Panc1 (cell line): ENCODE results near the gene AFF2. TPM values are rescaled to one million over a fixed set of nuclear protein-coding genes. Genes with fewer than 3 reads are reported as not detected.

ENCODE experiments used
- ATAC-seq: fragments of 200-7000 bp; cut with Tn5 transposase; 2 replicates; pipeline ENCODE4 v1.9.1; 2020; ENCODE audit warnings: mild to moderate bottlenecking, moderate library complexity
- BruUV-seq: library from RNA; stranded (reverse); fragments of 400-500 nt; replicated peaks from 2 replicates; lab custom pipeline; 2021; lab: Mats Ljungman, UMichigan
- CTCF ChIA-PET: fragments of 300-600 bp; sonication (Branson Sonifier 250); formaldehyde crosslinking; loops from one replicate; lab custom pipeline; 2022; ENCODE audit warnings: antibody characterized with exemption; lab: Charles Lee
- POLR2A ChIA-PET: fragments of 300-600 bp; sonication (Branson Sonifier 250); formaldehyde crosslinking; loops from one replicate; lab custom pipeline; 2022; ENCODE audit warnings: antibody characterized with exemption; lab: Charles Lee
- DNase-seq: peaks from one replicate; pipeline ENCODE4 v3.0.0-alpha.2; 2010; ENCODE audit warnings: low read depth, low spot score
- H3K27ac ChIP-seq: 2 replicates; pipeline ENCODE4 v1.5.1; 2011; ENCODE audit warnings: mild to moderate bottlenecking, low read length, inconsistent platforms
- H3K27me3 ChIP-seq: fragments of 200-500 bp; sonication (Bioruptor generic); 2 replicates; pipeline ENCODE4 v1.6.0; 2014; ENCODE audit warnings: low read length, inconsistent platforms; ENCODE audit not compliant: control insufficient read depth, insufficient read depth
- H3K36me3 ChIP-seq: fragments of 200-500 bp; sonication (Bioruptor generic); 2 replicates; pipeline ENCODE4 v1.5.1; 2014; ENCODE audit warnings: inconsistent platforms, mild to moderate bottlenecking, low read length, moderate library complexity; ENCODE audit not compliant: control insufficient read depth, insufficient read depth
- H3K4me1 ChIP-seq: 2 replicates; pipeline ENCODE4 v1.5.1; 2011; ENCODE audit warnings: inconsistent platforms, mild to moderate bottlenecking, low read length, moderate library complexity; ENCODE audit not compliant: control insufficient read depth, insufficient read depth
- H3K4me3 ChIP-seq, 2 experiments: 2 replicates each; pipeline ENCODE4 v1.5.1; 2011 to 2012; ENCODE audit warnings: low read depth in 2 of 2, low read length in 2 of 2, mild to moderate bottlenecking in 2 of 2, inconsistent platforms in 1 of 2, moderate library complexity in 1 of 2
- H3K9me3 ChIP-seq: fragments of 200-500 bp; sonication (Bioruptor generic); 2 replicates; pipeline ENCODE4 v1.5.1; 2014; ENCODE audit warnings: low read depth, mild to moderate bottlenecking, inconsistent platforms, low read length, moderate library complexity; ENCODE audit not compliant: control insufficient read depth, insufficient read depth
- CTCF ChIP-seq: fragments of 450-650 bp; IDR thresholded peaks from 2 replicates; pipeline ENCODE4 v1.5.1; 2017; ENCODE audit warnings: mild to moderate bottlenecking
- POLR2AphosphoS5 ChIP-seq: IDR thresholded peaks from 2 replicates; pipeline ENCODE4 v1.6.1; 2012; ENCODE audit warnings: mild to moderate bottlenecking, low read depth, low read length, moderate library complexity
- REST ChIP-seq, 2 experiments: IDR thresholded peaks; 2 replicates each; pipeline ENCODE4 v1.6.1; 2011 to 2012; ENCODE audit warnings: low read depth in 2 of 2, control low read depth in 1 of 2, low read length in 1 of 2, mild to moderate bottlenecking in 1 of 2, moderate library complexity in 1 of 2; ENCODE audit not compliant: insufficient read depth in 1 of 2
- SIN3A ChIP-seq: IDR thresholded peaks from 2 replicates; pipeline ENCODE4 v1.6.1; 2012; ENCODE audit warnings: low read depth, mild to moderate bottlenecking, low read length, moderate library complexity, borderline replicate concordance; ENCODE audit not compliant: insufficient read depth
- TCF7L2 ChIP-seq: IDR thresholded peaks from 2 replicates; pipeline ENCODE4 v1.6.1; 2011; ENCODE audit warnings: mild to moderate bottlenecking, low read depth, low read length, inconsistent platforms
- in situ Hi-C: cut with HindIII; loops from 2 replicates; pipeline ENCODE4 v1.10.0; 2016; ENCODE audit warnings: low sequenced_read_pairs, low pct_unique_long_range_greater_than_20kb
- intact Hi-C: fragments of 100-400 bp; cut with micrococcal nuclease; formaldehyde crosslinking; loops from one replicate; pipeline ENCODE4 v1.10.0; 2022; ENCODE audit not compliant: unreplicated experiment
- total RNA-seq: library from RNA; stranded (reverse); gene quantifications from one replicate; pipeline ENCODE4 v1.2.1, GENCODE V29; 2021; ENCODE audit not compliant: unreplicated experiment

The AFF2 gene
- total RNA-seq, 1 experiment from 2014 or later, result 0.05 TPM

GRCh38 chrX:148459343-148459742 lies 41.1 kb upstream of the AFF2 start:
- POLR2A ChIA-PET, result no interaction called here
- intact Hi-C loops, result no loop called here
- DNase-seq (no peak), ATAC-seq (no peak)
- TF ChIP-seq POLR2AphosphoS5 (no peak), SIN3A (no peak), CTCF (no peak), REST (IDR thresholded peaks at IDR 0.05; ENCODE audit: insufficient read depth in 1 of 2, low read depth in 2 of 2, low read length in 1 of 2) (no peak), TCF7L2 (no peak)
- BruUV-seq, result no TSS peak
- Histone ChIP-seq H3K27me3 (no peaks in the 10 kb centered on the region), H3K36me3 (no peaks in the 10 kb centered on the region), H3K27ac (no peak overlapping the region), H3K9me3 (no peaks in the 10 kb centered on the region), H3K4me1 (no peaks in the 10 kb centered on the region), H3K4me3 (no peak overlapping the region)
- in situ Hi-C loops, result no loop called here
- CTCF ChIA-PET, result no interaction called here

GRCh38 chrX:148466292-148466691 lies 34.1 kb upstream of the AFF2 start:
- Histone ChIP-seq H3K4me3 (no peak overlapping the region), H3K36me3 (no peaks in the 10 kb centered on the region), H3K4me1 (no peaks in the 10 kb centered on the region), H3K27me3 (no peaks in the 10 kb centered on the region), H3K27ac (no peak overlapping the region), H3K9me3 (no peaks in the 10 kb centered on the region)
- POLR2A ChIA-PET, result no interaction called here
- ATAC-seq (no peak), DNase-seq (no peak)
- intact Hi-C loops, result no loop called here
- no TSS peak for BruUV-seq
- in situ Hi-C loops, result no loop called here
- TF ChIP-seq SIN3A (no peak), CTCF (no peak), REST (IDR thresholded peaks at IDR 0.05; ENCODE audit: insufficient read depth in 1 of 2, low read depth in 2 of 2, low read length in 1 of 2) (no peak), POLR2AphosphoS5 (no peak), TCF7L2 (no peak)
- CTCF ChIA-PET, result no interaction called here
